GM18517 (cell line): Measurements from ENCODE around the gene SMARCD1.

Source experiments
- ATAC-seq: cut with Tn5 transposase; IDR thresholded peaks from one replicate; pipeline ENCODE4 v1.9.1; 2021; ENCODE audit warnings: mild to moderate bottlenecking, moderate library complexity; ENCODE audit not compliant: unreplicated experiment

SMARCD1 gene

DNA sequence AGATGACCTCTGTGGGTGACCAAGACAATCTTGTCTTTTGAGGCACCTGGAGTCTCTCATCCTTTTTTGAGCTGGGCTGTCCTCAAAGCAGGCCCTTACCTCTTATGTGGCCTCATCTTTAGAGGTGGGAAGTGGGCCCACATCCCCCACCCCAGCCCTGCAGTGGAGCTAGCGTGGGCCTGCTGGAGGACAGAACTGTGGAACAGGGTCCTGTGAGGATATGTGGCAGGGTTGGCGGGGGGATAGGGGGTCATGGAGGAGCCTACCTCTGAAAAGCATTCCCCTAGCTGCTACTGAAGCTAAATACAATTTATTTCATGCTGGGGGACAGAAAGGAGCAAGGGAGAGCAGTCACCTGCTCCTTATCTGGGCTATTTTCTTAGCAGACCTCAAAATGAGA, 18.2 kb downstream of the SMARCD1 start:
- ATAC-seq, result no peak

DNA sequence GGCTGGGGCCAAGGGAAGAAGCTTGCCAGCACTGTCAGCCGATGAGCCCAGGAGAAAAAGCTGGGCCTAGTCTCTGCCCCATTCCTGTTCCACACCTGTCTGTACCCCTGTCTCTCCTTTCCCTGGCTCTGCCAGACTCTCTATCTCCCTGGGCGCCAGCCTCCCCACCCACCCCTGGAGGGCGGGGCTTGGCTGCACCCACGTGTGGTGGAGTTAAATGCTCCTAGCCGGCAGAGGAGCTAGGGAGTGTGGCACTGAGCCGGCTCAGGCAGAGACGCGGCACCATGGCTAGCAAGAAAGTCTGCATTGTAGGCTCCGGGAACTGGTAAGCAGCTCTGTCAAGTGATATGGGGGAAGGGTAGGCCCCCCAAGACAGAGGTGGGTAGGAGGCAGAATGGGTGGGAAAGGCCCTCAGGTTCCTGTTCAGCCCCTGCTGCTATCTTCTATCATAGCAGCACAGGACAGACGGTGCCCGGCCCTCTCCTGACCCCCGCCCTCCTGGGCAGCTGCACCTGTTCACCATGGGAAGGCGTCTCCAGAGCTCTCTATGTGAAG, 18.7 kb downstream of the SMARCD1 start, which contains the start of gene GPD1:
Gene GPD1 (plus strand): TSS at position 242 of the 555 bp plus-strand sequence. CDS start 43 bp downstream, at position 285.
- ATAC-seq, result no peak

DNA sequence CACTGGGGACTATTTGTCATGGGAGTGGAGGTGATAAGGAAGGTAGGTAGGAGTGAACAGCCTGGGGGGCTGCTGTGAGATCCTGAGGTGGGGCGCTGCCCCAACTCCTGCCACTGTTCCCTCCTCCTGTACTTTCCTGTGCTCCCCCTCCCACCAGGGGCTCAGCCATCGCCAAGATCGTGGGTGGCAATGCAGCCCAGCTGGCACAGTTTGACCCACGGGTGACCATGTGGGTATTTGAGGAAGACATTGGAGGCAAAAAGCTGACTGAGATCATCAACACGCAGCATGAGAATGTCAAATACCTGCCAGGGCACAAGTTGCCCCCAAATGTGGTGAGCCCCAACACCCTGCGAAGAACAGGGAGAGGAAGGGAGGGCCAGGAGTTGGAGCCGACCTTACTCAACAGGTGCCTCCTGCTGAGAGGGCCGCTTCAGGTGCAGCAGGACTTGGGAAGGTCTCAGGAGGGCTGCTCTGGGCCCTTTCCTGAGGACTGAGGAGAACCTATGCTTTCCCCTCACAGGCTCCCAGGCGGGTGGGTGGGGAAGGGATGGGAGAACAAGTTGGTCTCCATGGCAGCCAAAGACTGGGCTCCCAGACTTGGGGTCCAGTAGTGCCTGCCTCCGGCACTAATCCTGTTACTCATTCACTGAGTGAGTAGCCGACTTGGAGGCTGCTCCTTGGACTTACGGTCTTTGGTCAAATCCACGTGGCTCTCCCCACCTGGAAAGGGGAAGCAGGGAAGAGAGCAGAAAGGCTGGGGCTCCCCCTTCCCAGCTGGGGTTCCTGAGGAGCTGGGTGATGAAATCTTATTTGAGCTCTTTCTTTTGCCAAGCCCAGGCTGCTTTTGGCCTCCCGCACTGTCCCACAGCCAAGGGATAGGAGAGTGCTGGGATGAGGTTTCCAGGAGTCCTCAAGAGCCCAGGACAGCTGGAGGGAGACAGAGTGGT, 19.6 kb downstream of the SMARCD1 start:
- no peak for ATAC-seq

DNA sequence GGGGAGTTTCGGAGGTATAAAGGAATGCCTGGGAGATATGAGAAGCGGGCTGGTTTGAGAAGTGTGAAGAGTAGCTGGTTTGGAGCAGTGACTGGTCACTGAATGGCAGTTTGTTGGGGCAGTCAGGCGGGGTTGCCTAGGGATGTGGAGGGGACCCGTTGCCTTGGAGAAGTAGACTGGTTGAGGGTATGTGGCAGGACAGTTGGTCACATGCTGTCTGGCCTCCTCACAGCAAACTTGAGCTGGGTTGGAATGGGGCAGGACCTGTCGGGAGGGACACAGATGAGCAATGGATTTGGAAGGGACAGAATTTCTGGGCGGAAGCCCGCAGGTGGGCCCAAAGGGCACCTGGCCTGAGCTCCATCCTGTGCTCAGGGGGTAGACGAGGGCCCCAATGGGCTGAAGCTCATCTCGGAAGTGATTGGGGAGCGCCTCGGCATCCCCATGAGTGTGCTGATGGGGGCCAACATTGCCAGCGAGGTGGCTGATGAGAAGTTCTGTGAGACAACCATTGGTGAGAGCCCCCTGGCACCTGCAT, 20.8 kb downstream of the SMARCD1 start:
- no peak for ATAC-seq

- no peak for ATAC-seq
These were observed 21.8 kb downstream of the SMARCD1 start for GRCh38 chr12:50106907-50107306.

GRCh38 chr12:50107416-50108268, 22.5 kb downstream of the SMARCD1 start:
- ATAC-seq, result no peak

DNA sequence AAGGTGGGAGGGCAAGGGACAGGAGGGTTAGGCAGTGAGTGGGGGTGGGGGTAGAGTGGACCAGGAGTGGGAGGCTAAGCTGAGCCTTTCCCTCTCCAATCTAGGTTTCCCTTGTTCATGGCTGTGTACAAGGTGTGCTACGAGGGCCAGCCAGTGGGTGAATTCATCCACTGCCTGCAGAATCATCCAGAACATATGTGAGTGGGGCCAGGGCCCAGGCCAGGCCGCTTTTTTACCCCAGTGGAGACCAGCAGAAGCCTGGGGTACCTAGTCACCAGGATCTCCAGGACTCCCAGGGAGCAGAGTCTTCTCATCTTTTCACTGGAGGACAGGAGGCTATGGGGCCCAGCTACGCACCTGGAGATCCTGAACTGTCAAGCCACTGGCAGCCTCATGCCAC, 24.2 kb downstream of the SMARCD1 start:
- no peak for ATAC-seq

DNA sequence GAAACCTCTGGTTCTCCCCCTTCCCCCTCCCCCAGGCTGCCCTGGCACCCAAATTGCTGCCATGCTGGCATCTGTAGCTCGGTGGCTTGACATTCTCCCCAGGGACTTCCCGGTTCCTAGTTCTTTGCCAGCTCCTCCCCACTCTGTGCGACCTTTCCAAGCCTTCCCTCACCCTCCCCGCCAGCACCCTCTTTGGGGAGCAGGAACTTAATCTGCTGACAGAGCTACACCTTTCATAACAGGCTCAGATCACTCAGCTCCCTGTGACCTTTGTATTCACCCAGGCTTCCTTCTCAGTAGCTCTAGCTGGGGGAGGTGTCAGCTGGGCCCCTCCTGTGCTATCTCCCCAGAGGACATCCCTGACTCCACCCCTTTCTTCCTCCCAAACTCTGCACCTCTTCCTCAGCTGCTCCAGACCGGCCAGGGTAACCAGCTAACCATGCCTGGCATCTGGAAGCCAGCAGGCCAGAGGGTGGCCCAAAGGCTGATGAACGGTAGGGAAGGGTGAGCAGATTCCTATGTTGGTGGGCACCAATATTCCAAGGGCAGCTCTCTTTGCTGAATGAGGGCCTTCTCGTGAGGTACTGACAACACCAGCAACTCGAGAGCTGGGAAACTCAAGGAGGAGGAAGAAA, 25.1 kb downstream of the SMARCD1 start:
- no peak for ATAC-seq

DNA sequence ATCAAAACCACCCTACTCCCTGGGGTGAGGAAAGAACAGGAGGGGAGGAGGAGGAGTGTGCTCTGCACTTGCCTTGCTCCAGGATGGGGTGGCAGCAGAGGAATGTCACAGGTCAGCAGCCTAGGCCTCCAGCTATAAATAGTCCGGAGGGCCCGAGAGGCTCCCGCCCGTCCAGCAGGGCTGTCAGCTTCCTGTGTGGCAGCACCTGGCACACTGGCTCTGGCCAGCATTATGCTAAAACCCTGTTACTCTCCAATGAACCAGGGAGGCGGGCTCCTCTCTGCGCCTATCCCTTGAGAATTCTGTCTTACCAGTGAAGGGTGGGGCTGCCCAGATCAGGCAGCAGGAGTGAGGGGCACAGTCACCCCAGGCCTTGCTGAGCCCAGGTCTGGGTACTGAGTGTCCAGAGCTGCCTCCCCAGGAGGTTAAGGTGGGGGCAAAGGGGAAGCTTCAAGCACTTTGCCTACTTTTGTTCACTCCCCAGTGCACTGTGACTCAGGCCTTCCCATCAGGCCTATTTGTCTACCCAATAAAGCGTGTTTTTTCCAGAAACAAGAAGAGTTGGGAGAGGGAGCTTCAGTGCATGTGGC, 25.7 kb downstream of the SMARCD1 start:
- no peak for ATAC-seq

DNA sequence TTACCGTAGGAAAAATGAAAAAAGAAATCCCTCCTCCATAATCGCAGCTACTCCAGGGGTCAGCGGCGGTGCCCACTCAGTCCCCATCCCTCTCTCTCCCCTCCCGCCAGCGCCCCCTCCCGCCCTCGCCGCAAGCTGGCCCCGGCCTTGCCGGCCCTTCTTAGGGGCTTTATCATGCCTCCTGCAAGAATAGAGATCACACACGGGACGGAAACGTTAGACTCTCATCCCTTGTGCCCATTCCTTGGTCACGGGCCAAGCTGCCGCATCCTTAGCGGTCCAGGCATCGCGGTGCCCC, 26.2 kb downstream of the SMARCD1 start:
- no peak for ATAC-seq

GRCh38 chr12:50111693-50112455, 26.7 kb downstream of the SMARCD1 start, which contains the start of gene COX14:
Gene COX14, plus strand, starts transcription at chr12:50112236. Its CDS starts 7,808 bp downstream, at chr12:50120044.
- ATAC-seq, result peak; percentile 90

- ATAC-seq, result peak; percentile 0
These were observed 27.5 kb downstream of the SMARCD1 start for GRCh38 chr12:50112456-50113218.

GRCh38 chr12:50117057-50117622, 32.0 kb downstream of the SMARCD1 start:
- ATAC-seq, result no peak

- no peak for ATAC-seq
These were observed 34.2 kb downstream of the SMARCD1 start for GRCh38 chr12:50119387-50119786.

- no peak for ATAC-seq
These were observed 35.4 kb downstream of the SMARCD1 start for GRCh38 chr12:50120521-50120920.

- no peak for ATAC-seq
These were observed 35.8 kb downstream of the SMARCD1 start for GRCh38 chr12:50120953-50121352.

GRCh38 chr12:50121641-50122040, 36.5 kb downstream of the SMARCD1 start:
- no peak for ATAC-seq

- ATAC-seq, result no peak
These were observed 38.1 kb downstream of the SMARCD1 start for GRCh38 chr12:50123203-50123602.
